ENCODE results near the gene KCNH6. TPM values are rescaled to one million over a fixed set of nuclear protein-coding genes. Genes with fewer than 3 reads are reported as not detected.

The KCNH6 gene
- total RNA-seq, 1 donor from 2014 or later: 4.4 TPM

DNA sequence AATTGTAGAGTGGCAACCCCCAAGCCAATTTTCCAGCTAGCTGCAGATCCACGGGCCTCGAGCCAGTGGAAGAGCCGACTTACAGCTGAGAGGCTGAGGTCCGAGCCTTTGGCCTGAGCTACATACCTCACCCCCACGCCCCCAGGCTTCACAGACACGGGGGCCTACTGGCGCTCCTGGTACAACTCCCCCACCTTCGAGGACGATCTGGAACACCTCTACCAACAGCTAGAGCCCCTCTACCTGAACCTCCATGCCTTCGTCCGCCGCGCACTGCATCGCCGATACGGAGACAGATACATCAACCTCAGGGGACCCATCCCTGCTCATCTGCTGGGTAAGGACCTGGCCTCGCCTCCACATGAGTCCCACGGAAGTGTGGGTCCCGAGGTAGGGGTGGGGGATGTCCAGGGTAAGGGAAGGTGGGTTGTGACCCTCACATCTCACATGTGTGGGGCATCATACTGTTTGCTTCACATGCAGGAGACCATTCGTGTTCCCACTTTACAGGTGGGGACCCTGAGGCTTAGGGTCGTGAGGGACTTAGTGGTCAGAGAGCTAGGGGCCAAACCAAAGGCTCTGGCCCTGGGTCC is 42.9 kb upstream of the KCNH6 start:
- TF ChIP-seq, protein P1, sequence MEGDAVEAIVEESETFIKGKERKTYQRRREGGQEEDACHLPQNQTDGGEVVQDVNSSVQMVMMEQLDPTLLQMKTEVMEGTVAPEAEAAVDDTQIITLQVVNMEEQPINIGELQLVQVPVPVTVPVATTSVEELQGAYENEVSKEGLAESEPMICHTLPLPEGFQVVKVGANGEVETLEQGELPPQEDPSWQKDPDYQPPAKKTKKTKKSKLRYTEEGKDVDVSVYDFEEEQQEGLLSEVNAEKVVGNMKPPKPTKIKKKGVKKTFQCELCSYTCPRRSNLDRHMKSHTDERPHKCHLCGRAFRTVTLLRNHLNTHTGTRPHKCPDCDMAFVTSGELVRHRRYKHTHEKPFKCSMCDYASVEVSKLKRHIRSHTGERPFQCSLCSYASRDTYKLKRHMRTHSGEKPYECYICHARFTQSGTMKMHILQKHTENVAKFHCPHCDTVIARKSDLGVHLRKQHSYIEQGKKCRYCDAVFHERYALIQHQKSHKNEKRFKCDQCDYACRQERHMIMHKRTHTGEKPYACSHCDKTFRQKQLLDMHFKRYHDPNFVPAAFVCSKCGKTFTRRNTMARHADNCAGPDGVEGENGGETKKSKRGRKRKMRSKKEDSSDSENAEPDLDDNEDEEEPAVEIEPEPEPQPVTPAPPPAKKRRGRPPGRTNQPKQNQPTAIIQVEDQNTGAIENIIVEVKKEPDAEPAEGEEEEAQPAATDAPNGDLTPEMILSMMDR (conservative IDR thresholded peaks at IDR 0.05): no peak
- Mint-ChIP-seq H3K4me1 (ENCODE audit: unreplicated experiment) (no peaks in the 10 kb centered on the region), H3K36me3 (no peaks in the 10 kb centered on the region), H3K9me3 (no peaks in the 10 kb centered on the region), H3K4me3 (no peak overlapping the region), H3K27ac (no peak overlapping the region), H3K27me3 (peaks cover 35% of the 10 kb centered on the region)
- DNase-seq (ENCODE audit: extremely low spot score, unreplicated experiment): no peak

DNA sequence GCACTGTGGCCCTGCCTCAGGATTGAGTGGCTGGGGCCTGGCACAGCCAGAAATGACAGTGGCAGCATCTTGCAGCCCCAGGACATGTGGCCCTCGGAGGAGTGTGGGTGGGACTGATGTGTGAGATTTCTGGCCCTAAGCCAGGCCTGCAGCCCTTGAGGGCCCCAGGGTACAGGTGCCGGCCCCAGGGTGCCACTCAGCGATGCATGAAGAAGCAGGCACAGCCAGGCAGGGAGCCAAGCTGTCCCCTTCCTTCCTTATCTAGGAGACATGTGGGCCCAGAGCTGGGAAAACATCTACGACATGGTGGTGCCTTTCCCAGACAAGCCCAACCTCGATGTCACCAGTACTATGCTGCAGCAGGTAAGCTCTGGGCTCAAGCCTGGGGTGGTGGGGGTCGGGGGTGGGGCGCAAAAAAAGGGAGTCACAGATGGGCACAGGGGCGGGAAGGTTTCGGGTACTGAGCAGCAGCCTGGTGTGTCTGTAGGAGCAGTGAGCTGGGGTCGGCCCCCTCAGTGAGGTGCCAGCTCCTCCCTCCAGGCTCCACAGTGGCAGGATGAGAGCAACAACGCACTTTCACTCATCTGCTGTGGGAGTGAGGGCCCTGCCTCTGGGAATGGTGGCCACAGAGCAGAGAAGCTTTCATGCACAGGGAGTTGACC is 42.2 kb upstream of the KCNH6 start:
- H3K36me3 Mint-ChIP-seq: no peaks in the 10 kb centered on the region

DNA sequence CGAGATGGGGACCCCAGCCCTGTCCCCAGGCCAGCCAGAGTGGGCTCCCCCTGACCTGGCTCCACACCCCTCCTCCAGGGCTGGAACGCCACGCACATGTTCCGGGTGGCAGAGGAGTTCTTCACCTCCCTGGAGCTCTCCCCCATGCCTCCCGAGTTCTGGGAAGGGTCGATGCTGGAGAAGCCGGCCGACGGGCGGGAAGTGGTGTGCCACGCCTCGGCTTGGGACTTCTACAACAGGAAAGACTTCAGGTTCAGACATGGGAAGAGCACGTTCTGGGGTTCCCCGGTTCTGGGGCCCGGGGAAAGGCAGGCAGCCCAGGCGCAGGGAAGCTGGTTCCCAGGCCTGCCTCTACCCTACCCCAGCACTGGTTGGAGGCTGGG is 41.7 kb upstream of the KCNH6 start:
- TF ChIP-seq, protein P1 (conservative IDR thresholded peaks at IDR 0.05): no peak
- Mint-ChIP-seq H3K4me3 (no peak overlapping the region), H3K9me3 (no peaks in the 10 kb centered on the region), H3K27ac (no peak overlapping the region), H3K36me3 (no peaks in the 10 kb centered on the region), H3K4me1 (ENCODE audit: unreplicated experiment) (no peaks in the 10 kb centered on the region), H3K27me3 (peaks cover 26% of the 10 kb centered on the region)
- DNase-seq (ENCODE audit: extremely low spot score, unreplicated experiment): no peak

More for the DNA sequence above, 42.2 kb upstream of the KCNH6 start:
- H3K27me3 Mint-ChIP-seq: peaks cover 29% of the 10 kb centered on the region
- H3K27ac Mint-ChIP-seq: no peak overlapping the region
- H3K9me3 Mint-ChIP-seq: no peaks in the 10 kb centered on the region
- DNase-seq (ENCODE audit: extremely low spot score, unreplicated experiment): no peak
- no peaks in the 10 kb centered on the region for H3K4me1 Mint-ChIP-seq (ENCODE audit: unreplicated experiment)
- TF ChIP-seq, protein P1 (conservative IDR thresholded peaks at IDR 0.05): no peak
- no peak overlapping the region for H3K4me3 Mint-ChIP-seq

DNA sequence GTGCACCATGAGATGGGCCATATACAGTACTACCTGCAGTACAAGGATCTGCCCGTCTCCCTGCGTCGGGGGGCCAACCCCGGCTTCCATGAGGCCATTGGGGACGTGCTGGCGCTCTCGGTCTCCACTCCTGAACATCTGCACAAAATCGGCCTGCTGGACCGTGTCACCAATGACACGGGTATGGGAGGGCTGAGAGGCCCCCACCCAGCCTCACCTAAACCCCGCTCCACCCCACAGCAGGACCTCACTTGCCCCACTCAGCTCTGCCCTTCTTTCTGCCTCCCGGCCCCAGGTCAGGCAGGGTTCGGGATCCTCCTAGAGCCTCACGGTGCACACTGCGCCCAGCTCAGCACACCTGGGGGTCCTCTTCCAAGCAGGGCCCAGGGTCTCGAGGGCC is 40.6 kb upstream of the KCNH6 start:
- Mint-ChIP-seq H3K27me3 (peaks cover 26% of the 10 kb centered on the region), H3K4me3 (no peak overlapping the region), H3K27ac (no peak overlapping the region), H3K36me3 (no peaks in the 10 kb centered on the region), H3K9me3 (no peaks in the 10 kb centered on the region), H3K4me1 (ENCODE audit: unreplicated experiment) (no peaks in the 10 kb centered on the region)
- TF ChIP-seq, protein P1 (conservative IDR thresholded peaks at IDR 0.05): no peak
- DNase-seq (ENCODE audit: extremely low spot score, unreplicated experiment): no peak

DNA sequence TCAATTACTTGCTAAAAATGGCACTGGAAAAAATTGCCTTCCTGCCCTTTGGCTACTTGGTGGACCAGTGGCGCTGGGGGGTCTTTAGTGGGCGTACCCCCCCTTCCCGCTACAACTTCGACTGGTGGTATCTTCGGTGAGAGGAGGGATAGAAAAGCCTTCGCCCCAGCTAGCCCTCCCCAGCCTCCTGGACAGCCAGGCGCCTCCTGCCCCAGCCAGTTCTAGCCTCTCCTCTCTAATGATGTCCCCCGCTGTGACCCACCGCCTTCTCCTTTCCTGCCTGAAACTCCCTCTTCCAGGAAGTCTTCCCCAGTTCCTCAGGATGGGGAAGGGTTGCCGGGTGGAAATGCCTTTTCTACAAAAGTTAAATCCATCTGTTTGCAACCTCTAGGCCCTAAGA is 40.1 kb upstream of the KCNH6 start:
- Mint-ChIP-seq H3K4me3 (no peak overlapping the region), H3K27ac (no peak overlapping the region), H3K27me3 (peaks cover 21% of the 10 kb centered on the region), H3K4me1 (ENCODE audit: unreplicated experiment) (no peaks in the 10 kb centered on the region), H3K9me3 (no peaks in the 10 kb centered on the region), H3K36me3 (no peaks in the 10 kb centered on the region)
- TF ChIP-seq, protein P1 (conservative IDR thresholded peaks at IDR 0.05): no peak
- DNase-seq (ENCODE audit: extremely low spot score, unreplicated experiment): no peak

Data from type B pancreatic cell (in vitro differentiated cells).